Measurements from ENCODE around the gene CCDC149. TPM values are rescaled to one million over a fixed set of nuclear protein-coding genes. Genes with fewer than 3 reads are reported as not detected.

CCDC149 gene
- polyA plus RNA-seq, 2 of the 4 experiments (the other 2 are of a cell fraction), result 1.4 to 2.8 TPM

- TF ChIP-seq MYC (IDR thresholded peaks at IDR 0.05; ENCODE audit: borderline replicate concordance, low read length) (no peak), ESRRA (IDR thresholded peaks at IDR 0.05; ENCODE audit: borderline replicate concordance, low read length) (no peak), USF2 (IDR thresholded peaks at IDR 0.05) (no peak), RCOR1 (IDR thresholded peaks at IDR 0.05; ENCODE audit: low read depth, low read length) (no peak), PHF8 (IDR thresholded peaks at IDR 0.05; ENCODE audit: borderline replicate concordance, low read depth) (no peak)
Observed at GRCh38 chr4:24895461-24895860, 17.4 kb downstream of the CCDC149 start (continued).

- Histone ChIP-seq H3K4me1 (no peaks in the 10 kb centered on the region), H3K4me2 (no peak overlapping the region), H3K27ac (no peak overlapping the region), H3K9me3 (no peaks in the 10 kb centered on the region), H3K4me3 (no peak overlapping the region)
- CTCF ChIA-PET, result no interaction called here
- POLR2A ChIA-PET, result no interaction called here
- WGBS (ENCODE audit: missing lambda C conversion rate), result 63% methylated on average over 9 of the region's 9 CpGs
- no peak for ATAC-seq
- TF ChIP-seq SMC3 (IDR thresholded peaks at IDR 0.05) (no peak), KDM5A (IDR thresholded peaks at IDR 0.05) (no peak), CBX8 (IDR thresholded peaks at IDR 0.05) (no peak), NPAS2 (CRISPR knock-in tag; IDR thresholded peaks at IDR 0.05; ENCODE audit: borderline replicate concordance) (no peak)
- FAIRE-seq, result no peak
- DNase-seq (ENCODE audit: low read depth in 1 of 2, low spot score in 1 of 2), result no peak
Observed at GRCh38 chr4:24894846-24895245, 18.0 kb downstream of the CCDC149 start.

- H3K27ac ChIP-seq, result no peak overlapping the region
- no peaks in the 10 kb centered on the region for H3K9me3 ChIP-seq
- ATAC-seq, result no peak
- no peak overlapping the region for H3K4me3 ChIP-seq
- ChIA-PET POLR2A (no interaction called here), CTCF (no interaction called here)
- 93% methylated on average over 1 of the region's 1 CpG for WGBS (ENCODE audit: missing lambda C conversion rate)
- DNase-seq (ENCODE audit: low read depth in 1 of 2, low spot score in 1 of 2), result no peak
- TF ChIP-seq FOXS1 (CRISPR knock-in tag; IDR thresholded peaks at IDR 0.05), result no peak
- no peak for TF ChIP-seq MAFK (IDR thresholded peaks at IDR 0.05; ENCODE audit: partially characterized antibody)
- no peak for TF ChIP-seq SMC3 (IDR thresholded peaks at IDR 0.05)
- H3K4me1 ChIP-seq, result no peaks in the 10 kb centered on the region
- no peak overlapping the region for H3K4me2 ChIP-seq
- no peak for FAIRE-seq
Observed at GRCh38 chr4:24894243-24894642, 18.6 kb downstream of the CCDC149 start.

GRCh38 chr4:24892778-24893177 lies 20.1 kb downstream of the CCDC149 start:
- Histone ChIP-seq H3K4me2 (no peak overlapping the region), H3K4me1 (no peaks in the 10 kb centered on the region), H3K9me3 (no peaks in the 10 kb centered on the region), H3K27ac (no peak overlapping the region), H3K4me3 (no peak overlapping the region)
- DNase-seq (ENCODE audit: low read depth in 1 of 2, low spot score in 1 of 2) (no peak), ATAC-seq (no peak), FAIRE-seq (no peak)
- POLR2A ChIA-PET, result no interaction called here
- no peak for TF ChIP-seq SREBF2 (IDR thresholded peaks at IDR 0.05)
- no peak for TF ChIP-seq CBX2 (IDR thresholded peaks at IDR 0.05; ENCODE audit: borderline replicate concordance, low read depth)
- TF ChIP-seq E2F6 (IDR thresholded peaks at IDR 0.05; ENCODE audit: borderline replicate concordance, low read depth), result no peak
- no peak for TF ChIP-seq RARB (CRISPR knock-in tag; IDR thresholded peaks at IDR 0.05)
- no peak for TF ChIP-seq BHLHE40 (IDR thresholded peaks at IDR 0.05; ENCODE audit: low read depth, low read length)
- TF ChIP-seq ZFP36 (IDR thresholded peaks at IDR 0.05; ENCODE audit: borderline replicate concordance, partially characterized antibody), result no peak
- TF ChIP-seq HOXB13 (CRISPR knock-in tag; IDR thresholded peaks at IDR 0.05; ENCODE audit: low read depth), result no peak
- no peak for TF ChIP-seq MAX (IDR thresholded peaks at IDR 0.05)
- no peak for TF ChIP-seq CBX8 (IDR thresholded peaks at IDR 0.05)
- TF ChIP-seq TP53 (CRISPR knock-in tag; IDR thresholded peaks at IDR 0.05), result no peak
- TF ChIP-seq FOSB (CRISPR knock-in tag; IDR thresholded peaks at IDR 0.05), result no peak
- TF ChIP-seq HMGXB4 (CRISPR knock-in tag; IDR thresholded peaks at IDR 0.05; ENCODE audit: borderline replicate concordance), result no peak
- no peak for TF ChIP-seq CTCF (IDR thresholded peaks at IDR 0.05)
- no peak for TF ChIP-seq EP300 (IDR thresholded peaks at IDR 0.05)
- TF ChIP-seq ZC3H11A (IDR thresholded peaks at IDR 0.05), result no peak
- no peak for TF ChIP-seq HES2 (IDR thresholded peaks at IDR 0.05)
- TF ChIP-seq NPAS2 (CRISPR knock-in tag; IDR thresholded peaks at IDR 0.05; ENCODE audit: borderline replicate concordance), result no peak
- TF ChIP-seq EHF (CRISPR knock-in tag; IDR thresholded peaks at IDR 0.05), result no peak
- TF ChIP-seq NR3C1 (IDR thresholded peaks at IDR 0.05), result no peak
- WGBS (ENCODE audit: missing lambda C conversion rate), result 51% methylated on average over 2 of the region's 2 CpGs
- CTCF ChIA-PET, result no interaction called here
